Effector CD4-positive, alpha-beta T cell (primary cell): ENCODE measurements around the gene GRIK1.

Source experiments
- DNase-seq: peaks from one replicate; pipeline ENCODE4 v3.0.0-alpha.2; 2020

The GRIK1 gene

GRCh38 chr21:29582855-29583254, 356.9 kb downstream of the GRIK1 start:
- no peak for DNase-seq

DNA sequence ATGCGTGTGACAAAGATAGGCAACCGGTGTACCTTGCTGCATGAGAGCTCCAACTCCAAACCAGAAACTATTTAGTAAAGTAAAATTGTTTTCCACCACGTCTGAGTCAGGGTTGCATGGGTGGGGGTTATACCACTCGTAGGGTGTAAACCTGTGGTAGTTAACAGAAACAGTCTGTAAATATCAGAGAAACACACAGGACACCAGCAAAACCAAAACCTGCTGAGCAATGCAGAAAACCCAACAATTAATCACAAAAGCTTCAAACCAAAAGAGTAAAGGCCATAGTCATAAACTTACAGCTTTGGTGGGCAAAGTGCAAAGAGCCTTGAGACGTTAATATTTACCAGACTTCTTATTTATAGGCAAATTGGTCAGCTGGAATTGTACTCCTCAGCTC, 358.4 kb downstream of the GRIK1 start:
- DNase-seq = no peak

- DNase-seq = no peak
Observed at GRCh38 chr21:29580732-29581285, 359.0 kb downstream of the GRIK1 start.

DNA sequence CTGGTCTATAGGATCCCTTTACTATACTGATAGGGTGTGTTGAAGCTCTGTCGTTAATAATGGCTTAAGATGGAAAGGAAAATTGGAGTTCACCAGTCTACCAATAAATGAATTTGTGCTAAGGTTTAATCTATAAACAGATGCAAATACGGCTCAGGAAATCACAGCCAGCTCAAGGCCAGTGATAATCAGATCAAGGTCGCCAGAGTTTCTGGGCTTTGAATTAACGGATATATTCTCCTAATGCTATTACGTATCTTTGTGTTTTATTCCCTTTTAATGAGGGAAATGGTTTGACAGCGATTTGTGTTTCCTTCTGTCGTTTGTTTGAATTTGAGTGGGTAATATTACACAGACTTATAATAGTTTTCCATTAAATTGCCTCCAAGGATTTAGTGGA, 361.5 kb downstream of the GRIK1 start:
- no peak for DNase-seq

GRCh38 chr21:29571949-29572348, 367.8 kb downstream of the GRIK1 start:
- DNase-seq = no peak

GRCh38 chr21:29568020-29568697, 371.6 kb downstream of the GRIK1 start:
- no peak for DNase-seq

- no peak for DNase-seq
Observed at GRCh38 chr21:29557931-29558725, 381.7 kb downstream of the GRIK1 start.

DNA sequence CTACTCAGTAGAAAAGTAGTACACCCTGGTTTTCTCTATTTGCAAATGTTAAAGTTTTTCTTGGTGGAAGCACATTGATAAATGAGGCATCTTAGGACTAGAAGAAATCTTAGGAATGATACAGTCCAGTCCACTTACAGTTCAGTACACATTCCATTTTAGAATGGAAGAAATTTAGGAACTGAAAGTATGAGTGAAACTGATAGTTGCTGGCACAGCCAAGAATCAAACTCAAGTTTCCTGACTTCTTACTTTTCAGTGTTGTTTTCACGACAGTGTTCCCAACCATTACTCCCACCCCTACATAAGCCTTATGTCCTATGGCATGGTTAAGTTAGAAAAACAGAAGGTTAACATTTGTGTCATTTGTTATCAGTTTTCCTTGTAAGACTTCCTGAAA, 382.6 kb downstream of the GRIK1 start:
- DNase-seq = no peak

GRCh38 chr21:29555601-29556000, 384.2 kb downstream of the GRIK1 start:
- no peak for DNase-seq

DNA sequence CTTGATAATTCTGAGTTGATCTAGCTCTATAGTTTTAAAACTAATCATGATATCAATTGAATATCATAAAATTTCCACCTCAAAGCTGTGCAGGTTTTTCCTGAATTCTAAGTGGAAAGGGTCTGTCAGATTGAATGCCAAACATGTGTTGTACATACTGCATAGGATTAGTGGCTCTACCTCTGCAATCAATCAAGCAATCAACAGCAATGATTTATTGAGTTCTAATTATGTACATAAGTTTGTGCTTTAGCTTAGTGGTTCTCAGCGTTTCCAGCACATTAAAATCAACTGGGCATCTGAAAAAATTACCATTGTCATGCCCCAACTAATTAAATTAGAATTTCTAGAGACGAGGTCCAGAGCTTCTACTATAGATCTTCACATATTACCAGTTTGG, 389.6 kb downstream of the GRIK1 start:
- DNase-seq = no peak

GRCh38 chr21:29549614-29550013, 390.2 kb downstream of the GRIK1 start:
- DNase-seq = no peak

GRCh38 chr21:29547998-29548397, 391.8 kb downstream of the GRIK1 start:
- no peak for DNase-seq

DNA sequence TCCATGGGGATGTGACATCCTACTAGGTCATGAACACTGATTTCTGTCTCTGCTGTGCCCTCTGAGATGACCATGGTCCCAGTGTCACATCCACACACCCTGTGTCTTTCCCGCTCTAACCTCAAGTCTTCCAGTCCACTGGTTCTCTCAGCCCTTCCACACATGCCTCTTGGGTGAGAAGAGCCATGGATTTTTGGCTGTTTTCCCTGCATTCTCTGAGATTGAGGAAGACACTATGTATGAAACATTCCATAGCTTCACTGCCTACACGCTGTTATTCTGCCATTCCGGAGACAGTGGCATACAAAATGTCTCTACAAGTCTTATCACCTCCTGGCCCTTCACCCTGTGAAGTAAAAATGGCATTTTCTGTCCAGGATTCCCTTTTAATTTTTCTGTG, 393.7 kb downstream of the GRIK1 start:
- DNase-seq = no peak

DNA sequence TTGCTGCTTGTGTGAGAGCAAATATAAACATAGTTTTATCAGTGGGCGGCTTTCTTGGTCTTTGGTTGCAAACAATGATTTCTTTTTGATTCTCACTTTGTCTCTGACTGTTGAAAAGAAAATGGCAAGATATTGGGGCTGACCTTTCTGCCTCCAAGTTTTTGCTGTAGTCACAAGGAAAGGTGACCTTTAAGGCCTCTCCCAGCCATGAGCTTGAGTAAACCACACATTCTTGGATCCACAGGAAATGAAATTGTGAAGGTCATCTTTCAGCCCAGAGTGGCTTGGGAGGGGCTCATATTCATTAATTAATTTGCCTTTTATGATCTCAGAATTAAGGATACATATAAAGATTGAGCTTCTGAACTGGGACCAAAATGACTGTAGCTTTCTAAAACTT, 399.5 kb downstream of the GRIK1 start:
- DNase-seq = no peak

DNA sequence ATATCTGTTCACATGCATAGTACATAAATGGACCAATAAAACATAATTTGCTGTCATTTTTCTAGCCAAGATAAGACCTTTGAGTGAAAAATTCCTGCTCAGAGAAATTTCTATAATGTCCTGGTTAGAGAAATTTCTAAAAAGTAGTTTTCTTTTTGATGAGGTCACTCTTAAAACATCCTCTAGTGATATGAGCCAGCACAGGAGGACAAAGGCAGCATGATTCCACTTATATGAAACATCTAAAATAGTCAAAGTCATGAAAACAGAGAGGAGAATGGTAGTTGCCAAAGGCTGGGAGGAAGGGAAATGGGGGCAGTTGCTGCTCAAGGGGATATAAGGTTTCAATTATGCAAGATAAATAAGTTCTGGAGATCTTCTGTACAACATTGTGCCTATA, 401.7 kb downstream of the GRIK1 start:
- DNase-seq = no peak

DNA sequence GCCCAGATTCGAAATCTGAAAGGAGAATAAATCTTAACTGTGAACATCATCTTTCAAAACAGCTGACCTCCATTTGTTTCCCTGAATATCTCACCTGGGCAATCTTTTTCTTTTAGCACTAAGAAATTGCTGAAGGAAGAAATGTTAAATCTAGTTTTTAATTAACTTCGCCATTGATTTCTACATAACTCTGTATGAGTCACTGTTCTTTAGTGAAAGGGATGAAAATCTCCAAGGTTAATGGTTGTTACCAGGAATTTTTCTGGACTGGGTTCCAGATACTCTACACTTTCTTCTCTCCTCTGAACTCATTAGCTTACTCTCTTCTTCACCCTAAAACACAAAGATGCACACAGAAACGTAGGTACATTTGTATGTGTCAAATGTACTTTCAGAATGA, 405.3 kb downstream of the GRIK1 start:
- DNase-seq = no peak

DNA sequence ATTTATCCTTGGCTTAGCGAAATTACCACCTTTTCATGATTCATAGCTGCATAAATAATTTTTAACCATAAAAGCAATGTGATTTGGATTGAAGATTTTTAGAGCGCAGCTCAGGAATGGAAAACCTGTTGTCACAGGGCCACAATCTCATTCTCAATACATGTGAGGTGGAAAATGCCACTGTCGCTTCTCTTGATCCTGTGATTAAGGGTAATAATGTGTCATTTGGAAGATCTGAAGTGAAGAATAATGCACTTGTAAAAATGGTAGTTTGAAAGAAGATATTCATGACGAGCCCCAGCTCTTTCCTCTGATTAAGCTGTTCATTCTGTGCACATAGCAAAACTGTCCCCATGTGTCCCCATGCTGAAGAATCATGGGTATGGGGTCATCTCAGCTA, 410.7 kb downstream of the GRIK1 start:
- DNase-seq = no peak

DNA sequence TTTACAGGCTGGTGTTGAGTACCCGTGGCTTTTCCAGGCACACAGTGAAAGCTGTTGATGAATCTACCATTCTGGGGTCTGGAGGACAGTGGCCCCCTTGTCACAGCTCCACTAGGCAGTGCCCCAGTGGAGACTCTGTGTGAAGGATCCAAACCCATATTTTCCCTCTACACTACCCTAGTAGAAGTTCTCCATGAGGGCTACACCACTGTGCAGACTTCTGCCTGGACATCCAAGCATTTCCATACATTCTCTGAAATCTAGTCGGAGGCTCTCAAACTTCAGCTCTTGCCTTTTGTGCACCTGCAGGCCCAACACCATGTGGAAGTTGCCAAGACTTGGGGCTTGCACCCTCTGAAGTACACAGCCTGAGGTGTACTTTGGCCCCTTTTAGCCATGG, 413.3 kb downstream of the GRIK1 start:
- DNase-seq = no peak

- DNase-seq = no peak
Observed at GRCh38 chr21:29524055-29524454, 415.7 kb downstream of the GRIK1 start.

GRCh38 chr21:29523646-29524045, 416.1 kb downstream of the GRIK1 start:
- no peak for DNase-seq

DNA sequence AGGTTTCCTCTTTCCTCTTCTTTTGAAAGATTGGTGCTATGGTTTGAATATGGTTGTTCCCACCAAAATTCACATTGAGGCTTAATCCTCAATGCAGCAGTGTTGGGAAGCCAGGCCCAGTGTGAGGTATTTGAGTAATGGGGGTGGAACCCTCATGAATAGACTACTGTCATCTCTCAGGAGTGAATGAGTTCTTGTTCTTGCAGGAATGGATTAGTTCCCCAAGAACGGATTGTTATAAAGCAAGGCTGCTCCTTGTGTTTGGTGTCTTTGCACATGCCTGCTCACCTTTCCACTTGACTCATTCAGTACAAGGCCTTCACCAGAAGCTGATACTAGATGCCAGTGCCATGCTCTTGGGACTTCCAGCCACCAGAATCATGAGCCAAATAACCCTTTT, 417.9 kb downstream of the GRIK1 start:
- DNase-seq = no peak

DNA sequence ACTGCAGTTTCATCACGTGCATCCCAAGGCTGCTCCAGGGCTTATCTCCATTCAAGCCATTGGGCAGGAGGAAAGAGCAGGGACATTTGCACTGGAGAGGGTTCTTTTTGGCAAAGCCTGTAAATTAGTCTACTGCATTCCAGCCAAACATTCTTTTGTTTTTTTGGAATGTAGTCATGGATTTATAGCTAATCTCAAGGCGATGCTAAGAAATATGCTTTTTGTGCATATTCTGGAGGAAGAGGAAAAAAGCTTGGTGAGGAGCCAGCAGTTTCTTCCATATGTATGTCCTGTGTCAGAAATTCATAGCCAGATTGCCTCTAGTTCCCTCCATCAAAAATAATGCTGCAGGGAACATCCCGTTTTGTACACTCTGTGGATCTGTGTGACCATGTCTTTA, 419.6 kb downstream of the GRIK1 start:
- DNase-seq = no peak

- DNase-seq = no peak
Observed at GRCh38 chr21:29514652-29515247, 425.0 kb downstream of the GRIK1 start.

DNA sequence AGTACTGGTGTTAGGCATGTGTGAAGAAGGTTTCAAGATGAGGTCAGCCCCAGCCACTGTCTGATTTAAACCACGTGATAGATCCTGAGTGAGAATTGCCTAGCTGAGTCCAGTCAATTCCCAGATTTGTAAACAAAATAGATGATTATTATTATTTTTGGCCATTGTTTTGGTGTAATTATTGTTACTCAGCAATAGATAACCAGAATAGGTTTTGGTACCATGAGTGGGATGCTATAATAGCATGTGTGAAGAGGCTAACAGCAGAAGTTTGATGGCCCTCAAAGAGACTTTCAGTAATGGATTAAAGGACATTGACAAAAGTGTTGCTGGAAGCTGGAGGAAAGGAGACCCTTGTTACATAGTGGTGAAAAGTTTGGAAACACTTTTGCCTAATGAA, 426.3 kb downstream of the GRIK1 start:
- DNase-seq = no peak
